Measurements from ENCODE around the gene PIGA. TPM values are rescaled to one million over a fixed set of nuclear protein-coding genes. Genes with fewer than 3 reads are reported as not detected.

Gene PIGA
- total and polyA plus RNA-seq, 9 donors = 5.8 to 29.1 (median 10.0) TPM

GRCh38 chrX:15343075-15343476 lies 7.8 kb upstream of the PIGA start:
- Histone ChIP-seq H3K27ac (no peak overlapping the region), H3K4me1 (ENCODE audit: insufficient read depth) (no peaks in the 10 kb centered on the region), H3K4me3 (no peak overlapping the region), H3K36me3 (no peaks in the 10 kb centered on the region), H3K9me3 (no peaks in the 10 kb centered on the region), H3K27me3 (no peaks in the 10 kb centered on the region)
- no peak for DNase-seq
- TF ChIP-seq, protein P1, sequence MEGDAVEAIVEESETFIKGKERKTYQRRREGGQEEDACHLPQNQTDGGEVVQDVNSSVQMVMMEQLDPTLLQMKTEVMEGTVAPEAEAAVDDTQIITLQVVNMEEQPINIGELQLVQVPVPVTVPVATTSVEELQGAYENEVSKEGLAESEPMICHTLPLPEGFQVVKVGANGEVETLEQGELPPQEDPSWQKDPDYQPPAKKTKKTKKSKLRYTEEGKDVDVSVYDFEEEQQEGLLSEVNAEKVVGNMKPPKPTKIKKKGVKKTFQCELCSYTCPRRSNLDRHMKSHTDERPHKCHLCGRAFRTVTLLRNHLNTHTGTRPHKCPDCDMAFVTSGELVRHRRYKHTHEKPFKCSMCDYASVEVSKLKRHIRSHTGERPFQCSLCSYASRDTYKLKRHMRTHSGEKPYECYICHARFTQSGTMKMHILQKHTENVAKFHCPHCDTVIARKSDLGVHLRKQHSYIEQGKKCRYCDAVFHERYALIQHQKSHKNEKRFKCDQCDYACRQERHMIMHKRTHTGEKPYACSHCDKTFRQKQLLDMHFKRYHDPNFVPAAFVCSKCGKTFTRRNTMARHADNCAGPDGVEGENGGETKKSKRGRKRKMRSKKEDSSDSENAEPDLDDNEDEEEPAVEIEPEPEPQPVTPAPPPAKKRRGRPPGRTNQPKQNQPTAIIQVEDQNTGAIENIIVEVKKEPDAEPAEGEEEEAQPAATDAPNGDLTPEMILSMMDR (IDR thresholded peaks at IDR 0.05) = no peak
- intact Hi-C loops (cut with DNase I) = no loop called here
- WGBS, 3 donors = 51 to 60% (median 56%) methylated on average over 5 of the region's 5 CpGs

DNA sequence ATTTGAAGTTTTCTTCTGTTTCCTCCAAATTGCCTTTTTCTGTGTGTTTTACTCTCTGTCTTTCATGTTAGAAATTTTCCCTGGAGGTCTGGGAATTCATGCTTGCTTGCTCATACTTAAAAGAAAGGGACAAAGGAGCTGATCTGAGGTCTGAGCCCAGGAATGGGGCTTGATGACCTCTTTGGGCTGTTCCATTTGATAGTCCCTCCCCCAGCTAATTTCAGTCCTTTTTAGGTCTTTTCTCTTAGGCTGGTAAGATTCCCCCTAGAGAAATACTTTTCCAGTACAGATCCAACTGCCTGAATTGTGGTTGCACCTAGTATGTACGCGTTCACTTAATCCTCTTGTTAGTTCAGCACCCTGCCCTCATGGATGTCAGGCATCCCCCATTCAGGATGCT lies 5.5 kb upstream of the PIGA start:
- Histone ChIP-seq H3K9me3 (no peaks in the 10 kb centered on the region), H3K36me3 (no peaks in the 10 kb centered on the region), H3K27ac (no peak overlapping the region), H3K4me1 (ENCODE audit: insufficient read depth) (no peaks in the 10 kb centered on the region), H3K27me3 (no peaks in the 10 kb centered on the region), H3K4me3 (no peak overlapping the region)
- 79 to 91% (median 90%) methylated on average over 2 of the region's 2 CpGs for WGBS, 3 donors
- TF ChIP-seq POLR2A (IDR thresholded peaks at IDR 0.05) (no peak), EP300 (IDR thresholded peaks at IDR 0.05) (no peak)
- TF ChIP-seq, protein P1 (IDR thresholded peaks at IDR 0.05) = no peak
- intact Hi-C loops (cut with DNase I) = no loop called here
- DNase-seq = no peak

GRCh38 chrX:15336023-15336413 lies 695 bp upstream of the PIGA start:
- peak in 1 of 5 donors; percentile 29 for DNase-seq
- Histone ChIP-seq H3K27ac (no peak overlapping the region), H3K36me3 (no peaks in the 10 kb centered on the region), H3K4me1 (ENCODE audit: insufficient read depth) (no peaks in the 10 kb centered on the region), H3K27me3 (no peaks in the 10 kb centered on the region), H3K9me3 (no peaks in the 10 kb centered on the region), H3K4me3 (peak overlapping the region; percentile 33)
- 32 to 37% (median 32%) methylated on average over 10 of the region's 10 CpGs for WGBS, 3 donors
- intact Hi-C loops (cut with DNase I) = no loop called here
- TF ChIP-seq EP300 (IDR thresholded peaks at IDR 0.05) (no peak), POLR2A (IDR thresholded peaks at IDR 0.05) (no peak)
- TF ChIP-seq, protein P1 (IDR thresholded peaks at IDR 0.05) = no peak

DNA sequence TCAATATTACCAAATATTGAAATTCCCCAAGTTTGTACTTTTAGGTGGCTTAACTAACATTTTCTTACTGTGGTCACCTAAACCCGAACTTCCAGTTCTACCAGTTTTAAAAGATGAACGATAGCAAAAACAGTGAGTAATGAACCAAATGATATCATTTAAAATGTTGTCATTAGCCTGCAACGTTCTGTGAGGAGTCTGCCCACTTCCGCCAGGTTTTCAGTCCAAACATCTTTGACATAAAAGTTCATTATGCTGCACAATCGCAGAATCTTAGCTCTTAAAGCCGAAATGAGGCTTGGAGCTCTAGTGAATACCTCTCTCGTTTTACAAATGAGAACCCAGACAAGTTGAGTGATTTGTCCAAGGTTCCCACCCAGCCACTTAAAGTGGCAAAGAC lies 762 bp downstream of the PIGA start:
- TF ChIP-seq EP300 (IDR thresholded peaks at IDR 0.05) (no peak), POLR2A (IDR thresholded peaks at IDR 0.05) (no peak)
- TF ChIP-seq, protein P1 (IDR thresholded peaks at IDR 0.05) = no peak
- no peaks in the 10 kb centered on the region for H3K9me3 ChIP-seq
- 36 to 56% (median 41%) methylated on average over 7 of the region's 7 CpGs for WGBS, 3 donors
- H3K27ac ChIP-seq = peak overlapping the region; percentile 52 to 86
- H3K4me1 ChIP-seq (ENCODE audit: insufficient read depth) = no peaks in the 10 kb centered on the region
- no peaks in the 10 kb centered on the region for H3K36me3 ChIP-seq
- intact Hi-C loops (cut with DNase I) = no loop called here
- H3K27me3 ChIP-seq = no peaks in the 10 kb centered on the region
- H3K4me3 ChIP-seq = peak overlapping the region; percentile 76
- DNase-seq = no peak

DNA sequence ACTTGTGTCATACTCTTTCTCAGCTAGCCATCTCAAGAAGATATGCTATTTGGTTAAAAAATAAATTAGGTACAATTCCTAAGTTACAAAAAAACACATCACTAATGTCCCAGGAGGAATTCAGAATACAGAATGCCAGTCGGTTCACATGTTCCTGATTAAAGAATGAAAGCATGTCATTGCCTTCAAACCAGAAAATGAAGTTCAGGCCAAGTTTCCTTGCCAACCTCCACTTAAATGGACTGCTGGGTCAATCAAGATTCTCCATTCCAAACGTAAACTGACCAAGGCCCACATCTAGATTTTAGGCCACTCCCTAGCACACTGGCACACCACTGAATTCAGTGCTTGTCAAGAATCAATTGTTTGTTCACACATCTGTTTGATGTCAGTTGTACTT lies 6.5 kb downstream of the PIGA start:
- intact Hi-C loops (cut with DNase I) = no loop called here
- Histone ChIP-seq H3K36me3 (no peaks in the 10 kb centered on the region), H3K4me1 (ENCODE audit: insufficient read depth) (no peaks in the 10 kb centered on the region), H3K4me3 (no peak overlapping the region), H3K9me3 (no peaks in the 10 kb centered on the region), H3K27me3 (no peaks in the 10 kb centered on the region), H3K27ac (no peak overlapping the region)
- 48 to 54% (median 53%) methylated on average over 2 of the region's 2 CpGs for WGBS, 3 donors
- DNase-seq = no peak
- TF ChIP-seq, protein P1 (IDR thresholded peaks at IDR 0.05) = no peak
- no peak for TF ChIP-seq POLR2A (IDR thresholded peaks at IDR 0.05)
- TF ChIP-seq EP300 (IDR thresholded peaks at IDR 0.05) = no peak

All from ovary (tissue), 9 donors.